OCI-LY7 (cell line): Measurements from ENCODE around the gene GSTT2. TPM values are rescaled to one million over a fixed set of nuclear protein-coding genes. Genes with fewer than 3 reads are reported as not detected.

Experiments
- BruUV-seq: library from RNA; stranded (reverse); fragments of 400-500 nt; replicated peaks from 2 replicates; lab custom pipeline; 2021; lab: Mats Ljungman, UMichigan
- CTCF ChIA-PET: fragments of 300-600 bp; sonication (Branson Sonifier 250); formaldehyde crosslinking; loops from one replicate; lab custom pipeline; 2022; ENCODE audit warnings: antibody characterized with exemption; ENCODE audit not compliant: unreplicated experiment; lab: Charles Lee
- POLR2A ChIA-PET: fragments of 300-600 bp; sonication (Branson Sonifier 250); formaldehyde crosslinking; loops from one replicate; lab custom pipeline; 2022; ENCODE audit warnings: antibody characterized with exemption; lab: Charles Lee
- DNase-seq: peaks from one replicate; pipeline ENCODE4 v3.0.0-alpha.2; 2015; ENCODE audit warnings: low spot score
- H2AFZ ChIP-seq: fragments of 200-600 bp; sonication (generic), shearing (Covaris generic); 2 replicates; pipeline ENCODE4 v1.6.1; 2014; ENCODE audit warnings: mild to moderate bottlenecking, antibody characterized with exemption, low read length, moderate library complexity
- H3K27ac ChIP-seq: fragments of 200-600 bp; sonication (generic); 2 replicates; pipeline ENCODE4 v1.5.1; 2014; ENCODE audit warnings: mixed run types, low read depth, mild to moderate bottlenecking, moderate library complexity, low read length, inconsistent platforms; ENCODE audit not compliant: poor library complexity, severe bottlenecking
- H3K36me3 ChIP-seq: fragments of 200-600 bp; sonication (generic); 2 replicates; pipeline ENCODE4 v1.6.1; 2014; ENCODE audit warnings: mild to moderate bottlenecking, antibody characterized with exemption, low read length, moderate library complexity, mixed read lengths; ENCODE audit not compliant: insufficient read depth
- H3K4me1 ChIP-seq: fragments of 200-600 bp; sonication (generic); 2 replicates; pipeline ENCODE4 v1.5.1; 2014; ENCODE audit warnings: mild to moderate bottlenecking, low read length; ENCODE audit not compliant: insufficient read depth, poor library complexity, severe bottlenecking
- H3K4me2 ChIP-seq: fragments of 200-600 bp; sonication (generic); 2 replicates; pipeline ENCODE4 v1.6.1; 2014; ENCODE audit warnings: mild to moderate bottlenecking, low read length
- H3K4me3 ChIP-seq: fragments of 200-600 bp; sonication (generic); 2 replicates; pipeline ENCODE4 v1.5.1; 2014; ENCODE audit warnings: mild to moderate bottlenecking, low read depth, low read length; ENCODE audit not compliant: poor library complexity, severe bottlenecking
- H3K79me2 ChIP-seq: fragments of 200-600 bp; sonication (generic); 2 replicates; pipeline ENCODE4 v1.6.1; 2016; ENCODE audit warnings: low read depth, mild to moderate bottlenecking, low read length, moderate library complexity, mixed read lengths; ENCODE audit not compliant: insufficient read depth
- H3K9me2 ChIP-seq: fragments of 200-600 bp; sonication (generic); 2 replicates; pipeline ENCODE4 v1.6.1; 2016; ENCODE audit warnings: mild to moderate bottlenecking, low read length, mixed read lengths; ENCODE audit not compliant: insufficient read depth
- H3K9me3 ChIP-seq: fragments of 200-600 bp; sonication (generic); 2 replicates; pipeline ENCODE4 v1.6.1; 2014; ENCODE audit warnings: mild to moderate bottlenecking, mixed run types, low read length, mixed read lengths
- H4K20me1 ChIP-seq: fragments of 200-600 bp; sonication (generic); 2 replicates; pipeline ENCODE4 v1.6.1; 2014; ENCODE audit warnings: mild to moderate bottlenecking, antibody characterized with exemption, low read length, moderate library complexity, mixed read lengths; ENCODE audit not compliant: insufficient read depth
- EZH2phosphoT487 ChIP-seq: fragments of 200-600 bp; sonication (generic); IDR thresholded peaks from 2 replicates; pipeline ENCODE4 v1.6.1; 2018; ENCODE audit warnings: low read depth, borderline replicate concordance, mild to moderate bottlenecking, mixed run types, antibody characterized with exemption, low read length, moderate library complexity, mixed read lengths
- intact Hi-C: fragments of 100-400 bp; cut with micrococcal nuclease; formaldehyde crosslinking; loops from one replicate; pipeline ENCODE4 v1.10.0; 2022; ENCODE audit not compliant: unreplicated experiment
- total RNA-seq, 2 experiments: library from RNA; depleted of rRNA in 1 of 2; stranded (reverse); fragments of >200 nt in 1 of 2; shearing (Covaris generic) in 1 of 2; gene quantifications; 2 replicates each; pipeline ENCODE4 v1.2.3, GENCODE V29; 2014 to 2022
- TF ChIP-seq, protein P1 (sequence below): fragments of 200-600 bp; sonication (generic); conservative IDR thresholded peaks from 2 replicates; pipeline ENCODE4 v1.5.1; 2014; ENCODE audit warnings: mild to moderate bottlenecking, antibody characterized with exemption, low read length, moderate library complexity, mixed read lengths

The GSTT2 gene
- total RNA-seq, 2 experiments from 2014 or later = not detected

DNA sequence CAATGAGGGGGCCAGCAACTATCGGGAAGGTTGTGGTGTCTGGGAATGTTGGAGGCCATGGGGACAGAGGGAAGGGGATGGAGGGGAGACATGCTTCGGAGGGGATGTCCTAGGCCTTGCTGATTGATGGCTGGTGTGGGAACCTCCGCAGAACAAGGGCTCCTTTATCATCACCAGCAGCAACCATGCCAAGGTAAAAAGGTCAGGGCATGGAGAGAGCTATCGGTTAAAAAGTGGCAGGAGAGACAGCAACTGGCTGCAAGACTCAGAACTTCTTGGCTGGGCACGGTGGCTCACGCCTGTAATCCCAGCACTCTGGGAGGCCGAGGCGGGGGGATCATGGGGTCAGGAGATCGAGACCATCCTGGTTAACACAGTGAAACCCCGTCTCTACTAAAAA is 22.3 kb downstream of the GSTT2 start:
- BruUV-seq = no TSS peak
- CTCF ChIA-PET = no interaction called here
- H4K20me1 ChIP-seq = no peaks in the 10 kb centered on the region
- no peaks in the 10 kb centered on the region for H3K9me2 ChIP-seq
- no peaks in the 10 kb centered on the region for H3K36me3 ChIP-seq
- no peak overlapping the region for H3K4me3 ChIP-seq
- TF ChIP-seq, protein P1, sequence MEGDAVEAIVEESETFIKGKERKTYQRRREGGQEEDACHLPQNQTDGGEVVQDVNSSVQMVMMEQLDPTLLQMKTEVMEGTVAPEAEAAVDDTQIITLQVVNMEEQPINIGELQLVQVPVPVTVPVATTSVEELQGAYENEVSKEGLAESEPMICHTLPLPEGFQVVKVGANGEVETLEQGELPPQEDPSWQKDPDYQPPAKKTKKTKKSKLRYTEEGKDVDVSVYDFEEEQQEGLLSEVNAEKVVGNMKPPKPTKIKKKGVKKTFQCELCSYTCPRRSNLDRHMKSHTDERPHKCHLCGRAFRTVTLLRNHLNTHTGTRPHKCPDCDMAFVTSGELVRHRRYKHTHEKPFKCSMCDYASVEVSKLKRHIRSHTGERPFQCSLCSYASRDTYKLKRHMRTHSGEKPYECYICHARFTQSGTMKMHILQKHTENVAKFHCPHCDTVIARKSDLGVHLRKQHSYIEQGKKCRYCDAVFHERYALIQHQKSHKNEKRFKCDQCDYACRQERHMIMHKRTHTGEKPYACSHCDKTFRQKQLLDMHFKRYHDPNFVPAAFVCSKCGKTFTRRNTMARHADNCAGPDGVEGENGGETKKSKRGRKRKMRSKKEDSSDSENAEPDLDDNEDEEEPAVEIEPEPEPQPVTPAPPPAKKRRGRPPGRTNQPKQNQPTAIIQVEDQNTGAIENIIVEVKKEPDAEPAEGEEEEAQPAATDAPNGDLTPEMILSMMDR = no peak
- H3K4me1 ChIP-seq = no peaks in the 10 kb centered on the region
- POLR2A ChIA-PET = interaction anchor here (1.3 kb wide), 1 partner anchor 9 kb away, joined by 5 read pairs; the partner anchor contains the start of gene CABIN1
- DNase-seq = no peak
- H3K4me2 ChIP-seq = no peak overlapping the region
- H2AFZ ChIP-seq = no peak overlapping the region
- intact Hi-C loops = no loop called here
- H3K27ac ChIP-seq = no peak overlapping the region
- no peaks in the 10 kb centered on the region for H3K79me2 ChIP-seq
- H3K9me3 ChIP-seq = no peaks in the 10 kb centered on the region

DNA sequence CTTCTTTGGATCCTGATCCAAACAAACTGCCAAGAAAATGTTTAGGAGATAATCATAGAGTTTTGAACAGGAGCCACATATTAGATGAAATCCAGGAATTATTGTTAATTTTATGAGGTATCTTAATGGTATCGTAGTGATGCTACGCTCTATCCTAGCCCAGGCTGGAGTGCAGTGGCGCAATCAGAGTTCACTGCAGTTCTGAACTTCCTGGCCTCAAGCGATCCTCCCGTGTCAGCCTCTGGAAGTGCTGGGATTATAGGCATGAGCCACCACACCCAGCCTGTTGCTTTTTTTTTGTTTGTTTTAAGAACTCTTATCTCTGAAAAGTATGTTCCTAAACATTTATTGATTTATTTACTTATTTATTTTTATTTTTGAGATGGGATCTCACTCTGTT is 22.9 kb downstream of the GSTT2 start:
- Histone ChIP-seq H3K9me3 (no peaks in the 10 kb centered on the region), H4K20me1 (no peaks in the 10 kb centered on the region), H3K4me3 (no peak overlapping the region), H2AFZ (no peak overlapping the region), H3K9me2 (no peaks in the 10 kb centered on the region), H3K4me1 (no peaks in the 10 kb centered on the region), H3K36me3 (no peaks in the 10 kb centered on the region), H3K79me2 (no peaks in the 10 kb centered on the region), H3K27ac (no peak overlapping the region), H3K4me2 (no peak overlapping the region)
- TF ChIP-seq, protein P1 = no peak
- no peak for TF ChIP-seq EZH2phosphoT487
- intact Hi-C loops = no loop called here
- no TSS peak for BruUV-seq
- ChIA-PET CTCF (no interaction called here), POLR2A (interaction anchor here (1.3 kb wide), 1 partner anchor 8 kb away, joined by 5 read pairs; the partner anchor contains the start of gene CABIN1)
- DNase-seq = no peak

DNA sequence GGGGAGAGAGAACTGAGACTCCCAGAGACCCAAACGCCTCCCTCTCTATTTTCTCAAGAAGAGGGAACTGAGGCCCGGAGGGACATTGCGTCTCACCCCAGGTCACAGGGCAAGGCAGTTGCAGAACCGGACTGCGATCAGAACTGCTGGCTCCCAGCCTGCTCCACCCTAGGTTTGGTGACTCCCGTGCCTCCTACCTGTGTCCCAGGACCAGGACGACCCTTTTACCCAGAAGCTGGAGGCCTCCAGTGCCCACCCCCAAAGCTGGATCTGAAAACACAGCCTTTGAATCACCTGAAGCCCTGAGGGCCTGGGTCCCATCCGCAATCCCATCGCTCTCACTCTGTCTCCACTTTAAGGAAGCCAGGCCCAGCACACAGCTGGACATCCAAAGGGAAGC is 24.0 kb downstream of the GSTT2 start:
- BruUV-seq = no TSS peak

More for the DNA sequence above, 24.0 kb downstream of the GSTT2 start:
- Histone ChIP-seq H2AFZ (no peak overlapping the region), H3K36me3 (no peaks in the 10 kb centered on the region), H3K4me3 (no peak overlapping the region), H3K4me2 (no peak overlapping the region), H3K27ac (no peak overlapping the region), H3K9me3 (no peaks in the 10 kb centered on the region), H3K9me2 (no peaks in the 10 kb centered on the region), H3K4me1 (no peaks in the 10 kb centered on the region), H4K20me1 (no peaks in the 10 kb centered on the region), H3K79me2 (no peaks in the 10 kb centered on the region)
- no peak for TF ChIP-seq EZH2phosphoT487
- TF ChIP-seq, protein P1 = no peak
- POLR2A ChIA-PET = no interaction called here
- intact Hi-C loops = no loop called here
- CTCF ChIA-PET = interaction anchor here (0.6 kb wide), 1 partner anchor 57 kb away, joined by 4 read pairs; no protein-coding TSS in a partner anchor
- DNase-seq = no peak
